Measurements from ENCODE around the gene IER3IP1.

GRCh38 chr18:47115205-47115604 lies 61.0 kb downstream of the IER3IP1 start:
- TF ChIP-seq TEAD4 (IDR thresholded peaks at IDR 0.05) (no peak), REST (IDR thresholded peaks at IDR 0.05; ENCODE audit: low read depth) (no peak), EP300 (IDR thresholded peaks at IDR 0.05; ENCODE audit: borderline replicate concordance) (no peak), EGR1 (IDR thresholded peaks at IDR 0.05) (no peak), TAF1 (IDR thresholded peaks at IDR 0.05; ENCODE audit: low read depth) (no peak), CREB1 (IDR thresholded peaks at IDR 0.05; ENCODE audit: low read depth) (no peak), NFIC (IDR thresholded peaks at IDR 0.05) (no peak)
- TF ChIP-seq, protein P1, sequence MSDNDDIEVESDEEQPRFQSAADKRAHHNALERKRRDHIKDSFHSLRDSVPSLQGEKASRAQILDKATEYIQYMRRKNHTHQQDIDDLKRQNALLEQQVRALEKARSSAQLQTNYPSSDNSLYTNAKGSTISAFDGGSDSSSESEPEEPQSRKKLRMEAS (IDR thresholded peaks at IDR 0.05), result no peak

Data from Ishikawa (cell line).